ENCODE results near the gene POFUT2. TPM values are rescaled to one million over a fixed set of nuclear protein-coding genes. Genes with fewer than 3 reads are reported as not detected.
A peak's percentile ranks its signal among the peaks of the same experiment; 100 is the strongest.

The POFUT2 gene
- total RNA-seq, 1 donor, result 35.8 TPM

DNA sequence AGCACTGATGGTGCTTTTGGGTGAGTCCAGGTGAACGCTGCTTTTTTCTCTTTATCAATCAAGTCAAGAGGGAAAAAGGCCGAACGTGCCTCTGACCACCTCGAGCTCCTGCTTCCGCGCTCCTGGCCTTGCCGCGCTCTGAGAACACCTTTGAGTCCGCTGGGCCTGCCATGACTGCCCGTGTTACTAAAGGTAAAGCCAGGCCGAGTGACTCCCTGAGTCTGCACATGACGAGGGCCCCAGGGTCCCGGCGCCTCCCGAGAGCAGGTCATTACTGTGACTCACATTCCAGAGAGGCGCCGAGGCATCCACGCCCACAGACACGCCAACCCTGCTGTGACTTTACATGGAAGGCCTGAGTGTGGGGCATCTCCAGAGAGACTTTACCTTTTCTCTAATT, 11.1 kb downstream of the POFUT2 start:
- peaks cover 88% of the 10 kb centered on the region for H3K79me2 ChIP-seq (ENCODE audit: insufficient read depth, low read length)
- TF ChIP-seq, protein P1, sequence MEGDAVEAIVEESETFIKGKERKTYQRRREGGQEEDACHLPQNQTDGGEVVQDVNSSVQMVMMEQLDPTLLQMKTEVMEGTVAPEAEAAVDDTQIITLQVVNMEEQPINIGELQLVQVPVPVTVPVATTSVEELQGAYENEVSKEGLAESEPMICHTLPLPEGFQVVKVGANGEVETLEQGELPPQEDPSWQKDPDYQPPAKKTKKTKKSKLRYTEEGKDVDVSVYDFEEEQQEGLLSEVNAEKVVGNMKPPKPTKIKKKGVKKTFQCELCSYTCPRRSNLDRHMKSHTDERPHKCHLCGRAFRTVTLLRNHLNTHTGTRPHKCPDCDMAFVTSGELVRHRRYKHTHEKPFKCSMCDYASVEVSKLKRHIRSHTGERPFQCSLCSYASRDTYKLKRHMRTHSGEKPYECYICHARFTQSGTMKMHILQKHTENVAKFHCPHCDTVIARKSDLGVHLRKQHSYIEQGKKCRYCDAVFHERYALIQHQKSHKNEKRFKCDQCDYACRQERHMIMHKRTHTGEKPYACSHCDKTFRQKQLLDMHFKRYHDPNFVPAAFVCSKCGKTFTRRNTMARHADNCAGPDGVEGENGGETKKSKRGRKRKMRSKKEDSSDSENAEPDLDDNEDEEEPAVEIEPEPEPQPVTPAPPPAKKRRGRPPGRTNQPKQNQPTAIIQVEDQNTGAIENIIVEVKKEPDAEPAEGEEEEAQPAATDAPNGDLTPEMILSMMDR (IDR thresholded peaks at IDR 0.05; ENCODE audit: extremely low read depth, low read depth, low read length), result no peak
- no peak overlapping the region for H3K27ac ChIP-seq (ENCODE audit: low read depth, low read length)
- peak; percentile 62 for DNase-seq (ENCODE audit: insufficient read length, low spot score, missing footprints)
- H3K4me2 ChIP-seq (ENCODE audit: insufficient read depth, low read length), result no peak overlapping the region
- peaks cover 87% of the 10 kb centered on the region for H3K36me3 ChIP-seq (ENCODE audit: insufficient read depth, low read length)
- H3K9me3 ChIP-seq (ENCODE audit: low read depth, low read length), result no peaks in the 10 kb centered on the region
- H3K4me3 ChIP-seq (ENCODE audit: insufficient read depth, low read length), result no peak overlapping the region
- no peaks in the 10 kb centered on the region for H3K27me3 ChIP-seq (ENCODE audit: insufficient read depth, low read length)
- no peak overlapping the region for H2AFZ ChIP-seq (ENCODE audit: low read length)
- no peaks in the 10 kb centered on the region for H3K4me1 ChIP-seq (ENCODE audit: insufficient read depth, low read length)
- peaks cover 72% of the 10 kb centered on the region for H4K20me1 ChIP-seq (ENCODE audit: insufficient read depth, low read length)

DNA sequence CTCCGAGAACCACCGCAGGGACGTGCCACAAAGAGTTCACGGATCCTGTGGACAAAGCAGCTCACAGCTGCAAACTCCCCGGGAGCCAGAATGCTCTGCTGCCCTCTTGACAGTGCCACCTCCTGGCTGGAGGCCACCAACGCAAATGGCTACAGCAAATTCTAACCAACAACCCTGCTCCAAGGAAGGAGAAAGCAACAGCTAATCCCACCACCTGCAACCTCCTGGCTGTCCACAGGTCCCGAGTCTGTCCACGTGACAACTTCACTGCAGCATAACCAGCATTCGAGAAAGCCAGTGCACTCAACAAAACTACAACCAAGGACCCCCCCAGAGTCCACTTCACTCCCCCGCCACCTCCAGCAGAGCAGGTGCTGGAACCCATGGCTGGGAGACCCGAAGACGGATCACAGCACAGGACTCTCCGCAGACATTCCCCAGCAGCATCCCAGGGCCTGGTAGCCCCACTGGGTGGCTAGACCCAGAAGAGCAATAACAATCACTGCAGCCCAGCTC, 17.3 kb downstream of the POFUT2 start:
- Histone ChIP-seq H3K9me3 (ENCODE audit: low read depth, low read length) (no peaks in the 10 kb centered on the region), H3K27ac (ENCODE audit: low read depth, low read length) (no peak overlapping the region), H3K79me2 (ENCODE audit: insufficient read depth, low read length) (peaks cover 61% of the 10 kb centered on the region), H3K36me3 (ENCODE audit: insufficient read depth, low read length) (peaks cover 60% of the 10 kb centered on the region), H3K27me3 (ENCODE audit: insufficient read depth, low read length) (no peaks in the 10 kb centered on the region), H3K4me3 (ENCODE audit: insufficient read depth, low read length) (no peak overlapping the region), H4K20me1 (ENCODE audit: insufficient read depth, low read length) (peaks cover 58% of the 10 kb centered on the region), H3K4me2 (ENCODE audit: insufficient read depth, low read length) (no peak overlapping the region), H2AFZ (ENCODE audit: low read length) (no peak overlapping the region), H3K4me1 (ENCODE audit: insufficient read depth, low read length) (no peaks in the 10 kb centered on the region)
- DNase-seq (ENCODE audit: insufficient read length, low spot score, missing footprints), result peak; percentile 86
- TF ChIP-seq, protein P1 (IDR thresholded peaks at IDR 0.05; ENCODE audit: extremely low read depth, low read depth, low read length), result peak; percentile 39

DNA sequence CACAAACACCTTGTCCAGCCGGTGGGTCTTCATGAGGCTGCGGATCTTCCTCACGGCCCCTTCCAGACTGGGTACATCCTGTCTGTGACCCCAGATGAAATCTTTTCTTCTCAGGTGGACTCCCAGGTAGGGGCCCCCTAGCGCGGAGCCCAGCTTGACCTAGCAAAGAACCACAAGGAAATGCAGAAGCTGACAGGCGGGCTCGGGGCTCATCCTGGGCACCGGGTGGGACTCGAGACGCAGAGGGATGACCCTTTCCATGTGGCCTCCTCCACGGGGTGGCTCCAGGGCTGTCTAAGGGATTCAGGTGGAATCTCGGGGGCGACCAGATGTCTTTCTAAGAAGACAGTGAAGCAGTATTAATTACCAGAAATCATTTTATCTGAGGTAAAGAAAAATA, 17.8 kb downstream of the POFUT2 start:
- Histone ChIP-seq H3K4me2 (ENCODE audit: insufficient read depth, low read length) (no peak overlapping the region), H3K9me3 (ENCODE audit: low read depth, low read length) (no peaks in the 10 kb centered on the region), H4K20me1 (ENCODE audit: insufficient read depth, low read length) (peaks cover 54% of the 10 kb centered on the region), H3K4me1 (ENCODE audit: insufficient read depth, low read length) (no peaks in the 10 kb centered on the region), H3K27me3 (ENCODE audit: insufficient read depth, low read length) (no peaks in the 10 kb centered on the region), H3K79me2 (ENCODE audit: insufficient read depth, low read length) (peaks cover 56% of the 10 kb centered on the region), H3K4me3 (ENCODE audit: insufficient read depth, low read length) (no peak overlapping the region), H3K27ac (ENCODE audit: low read depth, low read length) (no peak overlapping the region), H2AFZ (ENCODE audit: low read length) (no peak overlapping the region), H3K36me3 (ENCODE audit: insufficient read depth, low read length) (peaks cover 60% of the 10 kb centered on the region)
- TF ChIP-seq, protein P1 (IDR thresholded peaks at IDR 0.05; ENCODE audit: extremely low read depth, low read depth, low read length), result no peak
- peak; percentile 19 for DNase-seq (ENCODE audit: insufficient read length, low spot score, missing footprints)

DNA sequence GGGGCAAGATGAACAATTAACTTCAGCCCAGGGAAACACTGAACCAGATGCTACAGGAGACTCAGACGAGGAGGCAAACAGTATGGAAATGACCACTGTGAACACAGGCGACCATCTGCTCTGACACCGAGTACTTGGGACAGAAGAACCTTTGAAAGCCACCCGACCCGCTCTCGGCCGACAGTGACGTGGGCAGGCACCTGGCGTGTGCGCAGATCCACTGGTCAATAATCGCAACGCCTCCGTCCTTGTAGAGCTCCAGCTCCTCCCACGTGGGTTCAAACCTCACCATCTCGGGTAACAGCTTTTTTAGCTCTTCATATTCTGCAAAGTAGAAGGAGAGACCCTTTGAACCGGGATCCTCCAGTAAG, 20.3 kb downstream of the POFUT2 start:
- H3K4me2 ChIP-seq (ENCODE audit: insufficient read depth, low read length), result no peak overlapping the region
- no peaks in the 10 kb centered on the region for H3K27me3 ChIP-seq (ENCODE audit: insufficient read depth, low read length)
- peaks cover 58% of the 10 kb centered on the region for H3K36me3 ChIP-seq (ENCODE audit: insufficient read depth, low read length)
- no peaks in the 10 kb centered on the region for H3K9me3 ChIP-seq (ENCODE audit: low read depth, low read length)
- peaks cover 44% of the 10 kb centered on the region for H4K20me1 ChIP-seq (ENCODE audit: insufficient read depth, low read length)
- H3K27ac ChIP-seq (ENCODE audit: low read depth, low read length), result no peak overlapping the region
- no peak overlapping the region for H3K4me3 ChIP-seq (ENCODE audit: insufficient read depth, low read length)
- DNase-seq (ENCODE audit: insufficient read length, low spot score, missing footprints), result no peak
- peaks cover 31% of the 10 kb centered on the region for H3K79me2 ChIP-seq (ENCODE audit: insufficient read depth, low read length)
- H2AFZ ChIP-seq (ENCODE audit: low read length), result no peak overlapping the region
- H3K4me1 ChIP-seq (ENCODE audit: insufficient read depth, low read length), result no peaks in the 10 kb centered on the region
- TF ChIP-seq, protein P1 (IDR thresholded peaks at IDR 0.05; ENCODE audit: extremely low read depth, low read depth, low read length), result no peak

Measured in osteoblast (primary cell).